GM20000 (cell line): ENCODE data around the gene HDAC4.

ENCODE experiments used
- DNase-seq: peaks from one replicate; pipeline ENCODE4 v3.0.0; 2012; ENCODE audit warnings: low spot score
- TF ChIP-seq, protein P1 (sequence below): IDR thresholded peaks from 2 replicates; pipeline ENCODE4 v1.5.1; 2012; ENCODE audit warnings: mild to moderate bottlenecking, control low read depth; ENCODE audit errors: extremely low read depth, missing control alignments

The HDAC4 gene

DNA sequence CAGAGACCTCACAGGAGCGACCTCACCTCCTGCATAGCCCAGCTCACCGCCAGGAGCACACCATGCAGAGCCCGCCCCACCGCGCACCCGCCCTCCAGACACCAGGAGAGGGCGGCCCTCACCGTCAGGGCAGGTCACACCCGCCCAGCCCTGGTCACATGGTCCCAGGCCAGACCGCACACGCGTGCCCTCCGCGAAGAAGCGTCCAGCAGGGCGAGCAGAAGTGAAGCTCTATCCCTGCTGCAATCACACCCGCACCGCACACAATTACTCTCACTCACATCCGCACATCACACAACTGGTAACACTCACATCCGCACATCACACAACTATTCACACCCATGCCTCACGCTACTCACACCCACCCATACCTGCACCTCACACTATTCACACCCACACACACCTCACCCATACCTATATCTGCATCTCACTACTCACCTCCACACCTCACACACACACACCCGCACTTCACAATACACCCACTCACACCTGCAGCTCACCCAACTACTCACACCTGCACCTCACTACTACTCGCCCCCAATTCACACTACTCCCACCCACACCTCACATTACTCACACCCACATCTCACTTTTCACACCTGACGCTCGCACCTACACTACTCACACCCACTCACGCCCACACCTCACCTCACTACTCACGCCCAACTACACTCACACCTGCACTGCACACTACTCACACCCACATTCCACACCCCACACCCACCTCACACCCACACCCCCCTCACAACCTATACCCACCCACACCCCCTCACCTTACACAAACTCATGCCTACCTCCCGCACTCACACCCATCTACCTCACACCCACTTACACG is 242.0 kb downstream of the HDAC4 start:
- no peak for DNase-seq
- TF ChIP-seq, protein P1, sequence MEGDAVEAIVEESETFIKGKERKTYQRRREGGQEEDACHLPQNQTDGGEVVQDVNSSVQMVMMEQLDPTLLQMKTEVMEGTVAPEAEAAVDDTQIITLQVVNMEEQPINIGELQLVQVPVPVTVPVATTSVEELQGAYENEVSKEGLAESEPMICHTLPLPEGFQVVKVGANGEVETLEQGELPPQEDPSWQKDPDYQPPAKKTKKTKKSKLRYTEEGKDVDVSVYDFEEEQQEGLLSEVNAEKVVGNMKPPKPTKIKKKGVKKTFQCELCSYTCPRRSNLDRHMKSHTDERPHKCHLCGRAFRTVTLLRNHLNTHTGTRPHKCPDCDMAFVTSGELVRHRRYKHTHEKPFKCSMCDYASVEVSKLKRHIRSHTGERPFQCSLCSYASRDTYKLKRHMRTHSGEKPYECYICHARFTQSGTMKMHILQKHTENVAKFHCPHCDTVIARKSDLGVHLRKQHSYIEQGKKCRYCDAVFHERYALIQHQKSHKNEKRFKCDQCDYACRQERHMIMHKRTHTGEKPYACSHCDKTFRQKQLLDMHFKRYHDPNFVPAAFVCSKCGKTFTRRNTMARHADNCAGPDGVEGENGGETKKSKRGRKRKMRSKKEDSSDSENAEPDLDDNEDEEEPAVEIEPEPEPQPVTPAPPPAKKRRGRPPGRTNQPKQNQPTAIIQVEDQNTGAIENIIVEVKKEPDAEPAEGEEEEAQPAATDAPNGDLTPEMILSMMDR, result no peak

DNA sequence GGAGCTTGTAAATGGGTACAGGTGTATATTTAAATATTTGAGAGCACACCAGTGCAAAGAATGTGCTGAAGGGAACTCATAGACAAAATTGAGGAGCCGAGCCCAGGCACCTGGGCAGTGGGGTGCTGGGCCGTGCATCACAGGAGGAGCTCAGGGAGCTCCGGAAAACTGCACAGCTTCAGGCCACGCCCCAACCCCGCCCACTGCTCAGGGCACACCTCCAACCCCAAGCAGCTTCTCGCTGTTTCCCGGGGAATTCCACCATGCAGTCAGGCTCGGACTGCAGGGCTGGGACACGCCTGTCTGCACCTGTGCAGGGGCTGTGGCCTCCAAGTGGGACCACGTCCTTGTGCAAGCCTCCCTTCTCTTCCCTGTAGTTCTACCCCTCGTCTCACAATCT is 243.0 kb downstream of the HDAC4 start:
- TF ChIP-seq, protein P1, result no peak
- DNase-seq, result no peak

DNA sequence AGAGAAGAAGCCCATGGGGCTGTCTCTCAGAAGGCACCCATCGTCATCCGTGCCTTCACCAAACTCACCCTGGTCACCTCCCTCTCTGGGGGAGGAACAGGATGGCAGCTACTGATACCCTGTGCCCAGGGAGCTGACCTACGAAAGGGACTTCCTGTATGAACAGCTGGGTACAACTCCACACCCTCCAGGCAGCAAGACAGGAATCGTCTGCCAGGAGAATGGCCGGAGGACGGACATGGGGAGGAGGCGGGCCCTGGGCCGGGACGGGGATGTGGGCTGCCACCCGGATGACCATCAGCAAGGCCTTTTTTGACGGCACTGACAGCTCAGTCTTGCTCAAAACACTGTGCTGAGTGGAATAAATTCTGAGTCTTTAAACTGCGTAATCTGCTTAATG is 243.6 kb downstream of the HDAC4 start:
- DNase-seq, result no peak
- TF ChIP-seq, protein P1, result no peak

DNA sequence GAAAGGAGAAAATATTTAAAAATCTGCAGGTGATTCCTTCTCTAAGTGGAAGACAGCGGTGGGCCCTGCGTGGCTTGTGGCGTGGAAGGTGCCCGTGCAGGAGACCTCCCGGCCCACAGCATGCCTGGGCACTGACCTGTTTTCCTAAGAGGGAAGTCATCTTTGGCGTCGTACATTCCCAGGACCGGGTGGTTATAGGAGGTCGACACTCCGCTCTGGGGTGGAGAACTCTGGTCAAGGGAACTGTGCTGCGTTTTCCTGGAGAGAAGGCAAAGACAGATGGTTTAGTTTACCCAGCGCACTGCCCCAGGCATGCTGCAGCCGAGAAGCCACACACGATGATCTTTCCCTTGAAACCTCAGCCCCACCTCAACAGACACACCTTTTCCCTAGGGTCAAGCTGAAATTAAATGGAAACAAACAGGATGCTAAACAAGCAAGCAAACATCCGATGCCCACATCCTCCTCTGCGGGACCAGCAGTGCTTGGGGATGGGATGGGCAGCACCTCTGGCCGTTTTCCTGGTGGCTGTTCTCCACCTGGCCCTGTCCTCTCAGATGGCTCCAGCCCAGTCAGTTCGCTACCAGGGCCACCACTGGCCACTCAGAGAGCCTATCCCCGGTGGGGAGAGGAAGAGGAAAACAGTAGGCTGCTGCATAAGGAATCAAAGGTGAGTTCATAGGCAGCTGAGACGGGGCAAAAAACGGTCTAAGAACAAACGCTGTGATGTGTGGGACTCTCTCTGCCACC is 244.1 kb downstream of the HDAC4 start:
- DNase-seq, result no peak
- TF ChIP-seq, protein P1, result no peak

DNA sequence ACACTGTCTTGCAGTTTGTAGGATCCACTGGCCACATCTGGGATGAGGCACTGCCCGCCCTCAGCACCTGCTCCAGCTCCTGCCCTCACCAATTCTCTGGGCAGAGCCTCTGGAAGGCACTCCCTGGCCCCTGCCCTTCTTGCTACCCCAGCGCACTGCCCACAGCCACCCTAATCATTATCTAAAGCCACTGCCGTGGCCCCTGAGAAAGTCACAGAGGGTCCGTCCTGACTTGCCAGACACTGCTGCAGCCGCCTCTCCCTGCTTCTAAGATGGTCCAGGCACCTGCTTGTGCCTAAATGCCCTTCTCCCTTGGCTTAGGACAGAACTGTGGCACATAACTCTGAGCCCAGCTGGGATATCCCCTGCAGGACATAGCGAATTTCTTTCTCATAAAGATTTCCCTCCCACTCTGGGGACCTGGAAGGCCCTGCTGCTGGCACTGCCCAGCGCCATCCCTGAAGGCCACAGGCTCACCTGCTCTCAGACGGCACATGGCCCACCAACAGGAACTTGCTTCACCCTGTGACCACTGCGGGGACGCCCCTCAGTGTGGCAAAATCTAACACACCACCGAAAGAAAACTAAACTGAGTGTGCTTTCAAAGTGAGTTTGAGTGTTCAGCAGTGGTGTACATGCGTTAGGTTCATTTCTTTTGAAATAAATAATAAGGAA is 244.9 kb downstream of the HDAC4 start:
- TF ChIP-seq, protein P1, result no peak

DNA sequence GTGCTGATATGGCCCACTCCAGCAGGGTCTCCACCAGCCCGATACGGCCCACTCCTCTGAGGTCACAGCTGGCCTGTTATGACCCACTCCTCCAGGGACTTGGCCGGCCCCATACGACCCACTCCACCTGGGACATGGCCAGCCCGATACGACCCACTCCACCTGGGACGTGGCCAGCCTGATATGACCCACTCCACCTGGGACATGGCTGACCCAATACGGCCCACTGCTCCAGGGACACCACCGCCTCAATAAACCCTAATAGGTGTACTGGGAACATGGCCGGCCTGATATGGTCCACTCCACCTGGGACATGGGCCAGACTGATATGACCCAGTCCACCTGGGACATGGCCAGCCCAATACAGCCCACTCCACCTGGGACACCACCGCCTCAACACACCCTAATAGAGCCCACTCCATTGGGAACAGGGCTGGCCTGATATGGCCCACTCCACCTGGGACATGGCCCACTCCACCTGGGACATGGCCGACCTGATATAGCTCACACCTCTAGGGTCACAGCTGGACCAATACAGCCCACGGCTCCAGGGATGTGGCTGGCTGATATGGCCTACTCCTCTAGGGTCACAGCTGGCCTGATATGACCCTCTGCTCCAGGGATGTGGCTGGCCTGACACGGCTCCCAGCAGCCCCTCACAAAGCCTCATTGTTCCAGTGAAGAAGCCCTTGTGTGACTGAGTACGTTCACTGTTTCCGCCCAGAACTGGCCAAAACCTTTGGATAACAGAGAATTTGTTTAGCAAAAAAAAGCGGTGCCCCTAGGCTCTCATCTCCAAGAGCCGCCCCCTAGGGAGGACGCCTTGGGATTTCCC is 245.6 kb downstream of the HDAC4 start:
- no peak for DNase-seq
- TF ChIP-seq, protein P1, result no peak

More for the DNA sequence above, 244.9 kb downstream of the HDAC4 start:
- DNase-seq, result no peak
